GM12872 (cell line): ENCODE results near the gene LPA.
"Not testable (repeated sequence)": the region's sequence is repeated elsewhere in the genome, so short reads cannot be mapped to it uniquely, and the experiment has no call there.

ENCODE experiments used
- CTCF ChIP-seq: IDR thresholded peaks from 3 replicates; pipeline ENCODE4 v1.5.1; 2011; ENCODE audit warnings: low read depth, mild to moderate bottlenecking, low read length, moderate library complexity; ENCODE audit not compliant: insufficient read depth

The LPA gene

GRCh38 chr6:160664198-160664597 is at the start of gene LPA:
Gene LPA, minus strand, starts transcription at chr6:160664275. Its CDS starts 61 bp downstream, at chr6:160664214.
- not testable (repeated sequence) for TF ChIP-seq CTCF

- not testable (repeated sequence) for TF ChIP-seq CTCF
Measured at GRCh38 chr6:160701918-160702680, 38.0 kb upstream of the LPA start, which contains the start of gene PLG. Gene PLG, plus strand, starts transcription at chr6:160702244. Its CDS starts 61 bp downstream, at chr6:160702305.

- no peak for TF ChIP-seq CTCF
Measured at GRCh38 chr6:160697826-160698225, 33.8 kb upstream of the LPA start.

GRCh38 chr6:160692369-160692959 is 28.4 kb upstream of the LPA start:
- TF ChIP-seq CTCF = peak; percentile 38; the same call in 2 of the 3 replicates

GRCh38 chr6:160691617-160692016 is 27.5 kb upstream of the LPA start:
- TF ChIP-seq CTCF = no peak

- no peak for TF ChIP-seq CTCF
Measured at GRCh38 chr6:160690458-160690857, 26.4 kb upstream of the LPA start.

- TF ChIP-seq CTCF = no peak
Measured at GRCh38 chr6:160685762-160686450, 21.8 kb upstream of the LPA start.
